ENCODE data around the gene TP73. TPM values are rescaled to one million over a fixed set of nuclear protein-coding genes. Genes with fewer than 3 reads are reported as not detected.

Gene TP73
- total RNA-seq, 1 donor, result not detected

- no peaks in the 10 kb centered on the region for H3K9me3 ChIP-seq (ENCODE audit: low read depth, low read length)
- no peaks in the 10 kb centered on the region for H3K4me1 ChIP-seq (ENCODE audit: insufficient read depth, low read length)
- no peak overlapping the region for H3K4me3 ChIP-seq (ENCODE audit: low read length)
- no peaks in the 10 kb centered on the region for H3K27me3 ChIP-seq (ENCODE audit: insufficient read depth, low read length)
These were observed 51.6 kb downstream of the TP73 start for GRCh38 chr1:3703786-3704371.

- Histone ChIP-seq H3K4me3 (ENCODE audit: low read length) (no peak overlapping the region), H3K4me1 (ENCODE audit: insufficient read depth, low read length) (no peaks in the 10 kb centered on the region), H3K9me3 (ENCODE audit: low read depth, low read length) (no peaks in the 10 kb centered on the region), H3K27me3 (ENCODE audit: insufficient read depth, low read length) (no peaks in the 10 kb centered on the region)
These were observed 53.1 kb downstream of the TP73 start for GRCh38 chr1:3705341-3705950.

- Histone ChIP-seq H3K4me1 (ENCODE audit: insufficient read depth, low read length) (no peaks in the 10 kb centered on the region), H3K9me3 (ENCODE audit: low read depth, low read length) (no peaks in the 10 kb centered on the region), H3K27me3 (ENCODE audit: insufficient read depth, low read length) (no peaks in the 10 kb centered on the region), H3K4me3 (ENCODE audit: low read length) (no peak overlapping the region)
These were observed 54.5 kb downstream of the TP73 start for GRCh38 chr1:3706651-3707297.

- no peaks in the 10 kb centered on the region for H3K27me3 ChIP-seq (ENCODE audit: insufficient read depth, low read length)
- no peaks in the 10 kb centered on the region for H3K9me3 ChIP-seq (ENCODE audit: low read depth, low read length)
- H3K4me3 ChIP-seq (ENCODE audit: low read length), result no peak overlapping the region
- H3K4me1 ChIP-seq (ENCODE audit: insufficient read depth, low read length), result no peaks in the 10 kb centered on the region
These were observed 55.1 kb downstream of the TP73 start for GRCh38 chr1:3707298-3707938.

- Histone ChIP-seq H3K4me3 (ENCODE audit: low read length) (no peak overlapping the region), H3K27me3 (ENCODE audit: insufficient read depth, low read length) (no peaks in the 10 kb centered on the region), H3K9me3 (ENCODE audit: low read depth, low read length) (no peaks in the 10 kb centered on the region), H3K4me1 (ENCODE audit: insufficient read depth, low read length) (no peaks in the 10 kb centered on the region)
These were observed 55.6 kb downstream of the TP73 start for GRCh38 chr1:3707939-3708328.

GRCh38 chr1:3708791-3709190 is 56.5 kb downstream of the TP73 start:
- H3K9me3 ChIP-seq (ENCODE audit: low read depth, low read length), result no peaks in the 10 kb centered on the region
- no peak overlapping the region for H3K4me3 ChIP-seq (ENCODE audit: low read length)
- H3K27me3 ChIP-seq (ENCODE audit: insufficient read depth, low read length), result no peaks in the 10 kb centered on the region
- H3K4me1 ChIP-seq (ENCODE audit: insufficient read depth, low read length), result no peaks in the 10 kb centered on the region

- H3K9me3 ChIP-seq (ENCODE audit: low read depth, low read length), result no peaks in the 10 kb centered on the region
- no peak overlapping the region for H3K4me3 ChIP-seq (ENCODE audit: low read length)
- H3K27me3 ChIP-seq (ENCODE audit: insufficient read depth, low read length), result no peaks in the 10 kb centered on the region
- H3K4me1 ChIP-seq (ENCODE audit: insufficient read depth, low read length), result no peaks in the 10 kb centered on the region
These were observed 57.9 kb downstream of the TP73 start for GRCh38 chr1:3710251-3710650.

- H3K27me3 ChIP-seq (ENCODE audit: insufficient read depth, low read length), result no peaks in the 10 kb centered on the region
- H3K4me3 ChIP-seq (ENCODE audit: low read length), result no peak overlapping the region
- no peaks in the 10 kb centered on the region for H3K4me1 ChIP-seq (ENCODE audit: insufficient read depth, low read length)
- H3K9me3 ChIP-seq (ENCODE audit: low read depth, low read length), result no peaks in the 10 kb centered on the region
These were observed 59.1 kb downstream of the TP73 start for GRCh38 chr1:3711381-3711779.

GRCh38 chr1:3711780-3712451 is 59.6 kb downstream of the TP73 start:
- H3K4me1 ChIP-seq (ENCODE audit: insufficient read depth, low read length), result no peaks in the 10 kb centered on the region
- H3K27me3 ChIP-seq (ENCODE audit: insufficient read depth, low read length), result no peaks in the 10 kb centered on the region
- no peak overlapping the region for H3K4me3 ChIP-seq (ENCODE audit: low read length)
- H3K9me3 ChIP-seq (ENCODE audit: low read depth, low read length), result no peaks in the 10 kb centered on the region

- H3K4me3 ChIP-seq (ENCODE audit: low read length), result no peak overlapping the region
- H3K9me3 ChIP-seq (ENCODE audit: low read depth, low read length), result no peaks in the 10 kb centered on the region
- H3K27me3 ChIP-seq (ENCODE audit: insufficient read depth, low read length), result no peaks in the 10 kb centered on the region
- no peaks in the 10 kb centered on the region for H3K4me1 ChIP-seq (ENCODE audit: insufficient read depth, low read length)
These were observed 60.5 kb downstream of the TP73 start for GRCh38 chr1:3712573-3713535.

GRCh38 chr1:3713840-3714239 is 61.5 kb downstream of the TP73 start:
- H3K4me3 ChIP-seq (ENCODE audit: low read length), result no peak overlapping the region
- H3K4me1 ChIP-seq (ENCODE audit: insufficient read depth, low read length), result no peaks in the 10 kb centered on the region
- no peaks in the 10 kb centered on the region for H3K27me3 ChIP-seq (ENCODE audit: insufficient read depth, low read length)
- no peaks in the 10 kb centered on the region for H3K9me3 ChIP-seq (ENCODE audit: low read depth, low read length)

- H3K27me3 ChIP-seq (ENCODE audit: insufficient read depth, low read length), result no peaks in the 10 kb centered on the region
- H3K4me3 ChIP-seq (ENCODE audit: low read length), result no peak overlapping the region
- no peaks in the 10 kb centered on the region for H3K9me3 ChIP-seq (ENCODE audit: low read depth, low read length)
- no peaks in the 10 kb centered on the region for H3K4me1 ChIP-seq (ENCODE audit: insufficient read depth, low read length)
These were observed 62.0 kb downstream of the TP73 start for GRCh38 chr1:3714284-3714741.

- H3K27me3 ChIP-seq (ENCODE audit: insufficient read depth, low read length), result no peaks in the 10 kb centered on the region
These were observed 62.5 kb downstream of the TP73 start for GRCh38 chr1:3714814-3715213.

GRCh38 chr1:3716351-3716750 is 64.0 kb downstream of the TP73 start:
- Histone ChIP-seq H3K4me3 (ENCODE audit: low read length) (no peak overlapping the region), H3K27me3 (ENCODE audit: insufficient read depth, low read length) (no peaks in the 10 kb centered on the region), H3K4me1 (ENCODE audit: insufficient read depth, low read length) (no peaks in the 10 kb centered on the region), H3K9me3 (ENCODE audit: low read depth, low read length) (no peaks in the 10 kb centered on the region)

More at GRCh38 chr1:3714814-3715213, 62.5 kb downstream of the TP73 start:
- Histone ChIP-seq H3K9me3 (ENCODE audit: low read depth, low read length) (no peaks in the 10 kb centered on the region), H3K4me1 (ENCODE audit: insufficient read depth, low read length) (no peaks in the 10 kb centered on the region), H3K4me3 (ENCODE audit: low read length) (no peak overlapping the region)

Measured in mononuclear cell (primary cell).